NCI-H1417 (cell line): ENCODE measurements around the gene HOXD8.

ENCODE experiments used
- DNase-seq, 3 experiments: peaks; one replicate each; lab custom pipeline; 2025; lab: John Stamatoyannopoulos, UW

Gene HOXD8

GRCh38 chr2:176173567-176174381 is 44.3 kb downstream of the HOXD8 start:
- DNase-seq = no peak

- no peak for DNase-seq
Measured at GRCh38 chr2:176174382-176174823, 44.9 kb downstream of the HOXD8 start.

GRCh38 chr2:176174824-176175708 is 45.6 kb downstream of the HOXD8 start:
- no peak for DNase-seq

- DNase-seq = no peak
Measured at GRCh38 chr2:176175709-176176607, 46.5 kb downstream of the HOXD8 start.

- DNase-seq = peak in 1 of 3 experiments; percentile 31
Measured at GRCh38 chr2:176177580-176178037, 48.1 kb downstream of the HOXD8 start.

GRCh38 chr2:176178038-176178756 is 48.7 kb downstream of the HOXD8 start:
- peak; percentile 75 to 98 (median 96) for DNase-seq

- DNase-seq = no peak
Measured at GRCh38 chr2:176178757-176179295, 49.3 kb downstream of the HOXD8 start.

GRCh38 chr2:176181551-176181950 is 52.0 kb downstream of the HOXD8 start:
- DNase-seq = no peak
